GM12865 (cell line): Measurements from ENCODE around the gene AMIGO3.
"Not testable (repeated sequence)": the region's sequence is repeated elsewhere in the genome, so short reads cannot be mapped to it uniquely, and the experiment has no call there.

Source experiments
- DNase-seq: peaks from one replicate; pipeline ENCODE4 v3.0.0; 2010; ENCODE audit warnings: low read depth
- H3K4me3 ChIP-seq: 2 replicates; pipeline ENCODE4 v1.5.1; 2011; ENCODE audit warnings: mild to moderate bottlenecking, low read depth, low read length, control low read depth
- CTCF ChIP-seq: IDR thresholded peaks from 2 replicates; pipeline ENCODE4 v1.5.1; 2011; ENCODE audit warnings: low read length, control low read depth, low read depth, inconsistent platforms; ENCODE audit not compliant: insufficient read depth; ENCODE audit errors: missing control alignments

Gene AMIGO3

GRCh38 chr3:49699281-49699979, 20.1 kb downstream of the AMIGO3 start:
- no peak overlapping the region for H3K4me3 ChIP-seq
- no peak for TF ChIP-seq CTCF
- DNase-seq = no peak

GRCh38 chr3:49695350-49696015, 24.0 kb downstream of the AMIGO3 start:
- not testable (repeated sequence) for DNase-seq, H3K4me3 ChIP-seq

GRCh38 chr3:49694409-49695070, 24.9 kb downstream of the AMIGO3 start:
- not testable (repeated sequence) for H3K4me3 ChIP-seq, DNase-seq

GRCh38 chr3:49691481-49691880, 28.0 kb downstream of the AMIGO3 start:
- DNase-seq, H3K4me3 ChIP-seq: not testable (repeated sequence)

GRCh38 chr3:49690856-49691255, 28.6 kb downstream of the AMIGO3 start:
- not testable (repeated sequence) for H3K4me3 ChIP-seq

GRCh38 chr3:49689908-49690624, 29.4 kb downstream of the AMIGO3 start:
- peak overlapping the region; percentile 94 for H3K4me3 ChIP-seq
- DNase-seq = not testable (repeated sequence)

More at GRCh38 chr3:49690856-49691255, 28.6 kb downstream of the AMIGO3 start:
- not testable (repeated sequence) for DNase-seq

GRCh38 chr3:49689046-49689907, 30.2 kb downstream of the AMIGO3 start, which contains the start of the genes MST1 and RNF123:
Gene MST1, minus strand, starts transcription at chr3:49689474. Its CDS starts 783 bp downstream, at chr3:49688691.
Gene RNF123, plus strand, starts transcription at chr3:49689557. Its CDS starts 1,609 bp downstream, at chr3:49691166.
- peak; percentile 41 for TF ChIP-seq CTCF
- DNase-seq = peak; percentile 96
- peak within 1 kb of the TSS; percentile 94 for H3K4me3 ChIP-seq

GRCh38 chr3:49688338-49689045, 31.0 kb downstream of the AMIGO3 start:
- peak overlapping the region; percentile 94 for H3K4me3 ChIP-seq
- not testable (repeated sequence) for DNase-seq

- H3K4me3 ChIP-seq, DNase-seq: not testable (repeated sequence)
Measured at GRCh38 chr3:49687424-49687795, 32.1 kb downstream of the AMIGO3 start.

GRCh38 chr3:49686769-49687423, 32.6 kb downstream of the AMIGO3 start:
- H3K4me3 ChIP-seq, DNase-seq: not testable (repeated sequence)

GRCh38 chr3:49686346-49686745, 33.1 kb downstream of the AMIGO3 start:
- not testable (repeated sequence) for H3K4me3 ChIP-seq, DNase-seq

- not testable (repeated sequence) for DNase-seq, H3K4me3 ChIP-seq
Measured at GRCh38 chr3:49685846-49686245, 33.6 kb downstream of the AMIGO3 start.

GRCh38 chr3:49685103-49685502, 34.4 kb downstream of the AMIGO3 start:
- DNase-seq, H3K4me3 ChIP-seq: not testable (repeated sequence)

GRCh38 chr3:49684453-49684852, 35.0 kb downstream of the AMIGO3 start:
- DNase-seq = not testable (repeated sequence)

More at GRCh38 chr3:49684453-49684852, 35.0 kb downstream of the AMIGO3 start:
- not testable (repeated sequence) for H3K4me3 ChIP-seq
